ENCODE data around the gene CFAP73. TPM values are rescaled to one million over a fixed set of nuclear protein-coding genes. Genes with fewer than 3 reads are reported as not detected.
A peak's percentile ranks its signal among the peaks of the same experiment; 100 is the strongest.

Gene CFAP73
- total RNA-seq, 1 experiment from 2014 or later: not detected

DNA sequence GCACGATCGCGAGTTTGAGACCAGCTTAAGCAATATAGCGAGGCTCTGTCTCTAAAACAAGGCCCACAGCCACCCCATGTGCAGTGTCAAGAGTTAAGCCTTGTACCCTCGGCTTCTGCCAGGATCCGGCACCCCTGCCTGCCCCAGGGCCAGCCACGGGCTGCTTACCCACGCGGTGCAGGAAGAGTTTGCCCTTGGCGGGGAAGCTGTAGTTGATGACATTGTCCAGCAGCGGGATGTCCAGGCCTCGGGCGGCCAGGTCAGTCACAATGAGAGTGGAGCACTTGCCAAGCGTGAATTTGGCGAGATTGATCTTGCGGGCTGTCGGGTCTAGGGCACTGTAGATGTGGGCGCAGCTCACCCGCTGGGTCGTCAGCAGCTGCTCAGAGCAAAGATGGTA, 22.7 kb downstream of the CFAP73 start:
- in situ Hi-C loops (cut with HindIII; ENCODE audit: low pct_unique_long_range_greater_than_20kb, low sequenced_read_pairs): no loop called here
- DNase-seq (ENCODE audit: low read depth, low spot score): no peak

DNA sequence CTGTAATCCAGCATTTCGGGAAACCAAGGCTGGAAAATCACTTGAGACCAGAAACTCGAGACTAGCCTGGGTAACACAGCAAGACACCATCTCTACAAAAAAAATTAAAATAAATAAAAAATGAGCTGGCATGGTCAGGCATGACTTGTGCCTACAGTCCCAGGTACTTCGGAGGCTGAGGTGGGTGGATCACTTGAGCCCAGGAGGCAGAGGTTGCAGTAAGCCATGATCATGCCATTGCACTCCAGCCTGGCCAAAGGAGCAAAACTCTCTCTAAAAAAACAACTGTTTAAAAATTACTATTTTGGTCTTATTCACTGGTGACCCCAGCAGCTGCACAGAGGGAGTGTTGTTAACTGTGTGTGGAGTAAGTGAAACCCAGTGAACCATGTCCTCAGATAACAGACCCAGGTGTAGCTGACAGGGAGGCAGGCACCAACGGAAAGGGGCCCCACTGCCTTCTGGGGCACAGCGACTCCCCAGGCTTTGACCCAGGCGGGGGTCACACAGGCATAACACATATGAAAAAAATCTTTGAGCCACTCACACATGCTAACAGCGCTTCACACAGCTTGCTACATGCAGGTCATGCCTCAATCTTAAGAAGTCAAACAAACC, 23.7 kb downstream of the CFAP73 start:
- DNase-seq (ENCODE audit: low read depth, low spot score): no peak
- in situ Hi-C loops (cut with HindIII; ENCODE audit: low pct_unique_long_range_greater_than_20kb, low sequenced_read_pairs): no loop called here

DNA sequence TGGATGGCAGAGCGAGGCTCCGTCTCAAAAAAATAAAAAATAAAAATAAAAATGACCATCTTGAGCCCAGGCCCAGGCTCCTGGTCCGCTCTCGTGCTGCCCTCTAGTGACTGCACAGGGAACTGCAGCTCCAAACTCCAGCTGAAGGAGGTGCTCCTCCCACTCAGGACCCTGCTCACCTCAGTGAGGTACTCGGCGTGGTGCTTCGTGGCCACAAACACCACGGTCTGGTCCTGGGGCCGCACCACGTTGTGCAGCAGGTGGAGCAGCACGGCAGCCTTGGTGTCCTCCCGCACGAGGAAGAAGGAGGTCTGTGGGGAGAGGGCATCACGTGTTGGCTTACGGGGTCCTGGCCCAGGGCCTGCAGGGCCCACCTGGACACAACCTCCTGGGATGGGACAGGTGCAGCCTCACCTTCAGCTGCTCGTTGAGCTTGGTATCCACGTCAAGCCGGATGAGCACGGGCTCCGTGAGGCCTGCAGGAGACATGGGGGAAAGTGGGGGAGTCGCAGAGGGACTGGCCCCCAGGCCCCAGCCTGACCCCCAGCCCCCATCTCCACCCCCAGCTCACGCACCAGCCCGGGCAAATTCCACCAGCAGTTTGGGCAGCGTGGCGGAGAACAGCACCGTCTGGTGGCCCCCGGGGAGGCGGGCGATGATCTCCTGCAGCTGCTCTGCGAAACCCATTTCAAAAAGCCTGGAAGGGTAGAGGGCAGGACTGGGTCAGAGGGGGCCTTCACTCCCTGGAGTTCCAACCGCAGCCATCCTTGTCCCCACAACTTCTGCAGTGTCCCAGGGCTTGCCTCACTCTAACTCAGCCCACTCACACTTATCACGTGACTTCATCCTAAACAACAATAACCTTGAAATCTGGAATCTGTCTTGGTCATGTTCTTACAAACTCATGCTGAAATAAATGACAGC, 25.2 kb downstream of the CFAP73 start:
- peak; percentile 73 for DNase-seq (ENCODE audit: low read depth, low spot score)
- in situ Hi-C loops (cut with HindIII; ENCODE audit: low pct_unique_long_range_greater_than_20kb, low sequenced_read_pairs): no loop called here

DNA sequence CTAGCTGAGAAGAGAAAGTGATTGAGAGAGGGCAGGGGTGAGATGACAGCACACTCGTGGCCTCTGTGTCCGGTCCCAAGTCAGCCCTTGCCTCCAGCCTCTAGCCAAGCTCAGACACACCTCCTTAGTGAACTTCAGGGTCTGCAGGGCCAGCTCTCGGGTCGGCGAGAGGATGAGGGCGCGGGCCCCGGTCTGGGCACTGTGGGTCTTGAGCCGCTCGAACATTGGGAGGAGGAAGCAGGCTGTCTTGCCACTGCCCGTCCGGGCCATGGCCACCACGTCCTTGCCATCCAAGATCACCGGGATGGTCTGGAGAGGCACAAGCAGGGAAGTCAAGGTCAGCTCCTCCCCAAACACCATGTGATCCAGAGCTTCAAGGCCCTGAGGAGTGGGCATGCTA, 29.5 kb downstream of the CFAP73 start:
- in situ Hi-C loops (cut with HindIII; ENCODE audit: low pct_unique_long_range_greater_than_20kb, low sequenced_read_pairs): no loop called here
- DNase-seq (ENCODE audit: low read depth, low spot score): no peak

DNA sequence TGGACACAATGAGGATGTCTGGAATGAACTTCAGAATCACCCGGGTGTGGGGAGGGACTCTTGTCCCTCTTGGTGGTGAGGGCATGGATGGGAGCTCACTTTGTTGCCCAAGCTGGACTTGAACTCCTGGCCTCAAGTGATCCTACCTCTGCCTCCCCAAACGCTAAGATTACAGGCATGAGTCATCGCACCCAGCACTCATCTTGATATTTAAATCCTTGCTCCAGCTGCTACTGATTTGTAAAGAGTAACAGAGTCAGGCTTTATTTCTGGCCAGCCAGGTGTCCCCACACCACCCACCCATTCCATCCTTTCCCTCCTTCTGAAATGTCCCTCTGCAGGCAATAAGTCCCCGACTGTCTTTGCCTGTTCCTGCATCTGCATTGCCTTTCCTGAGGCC, 30.8 kb downstream of the CFAP73 start:
- no peak for DNase-seq (ENCODE audit: low read depth, low spot score)
- in situ Hi-C loops (cut with HindIII; ENCODE audit: low pct_unique_long_range_greater_than_20kb, low sequenced_read_pairs): no loop called here

DNA sequence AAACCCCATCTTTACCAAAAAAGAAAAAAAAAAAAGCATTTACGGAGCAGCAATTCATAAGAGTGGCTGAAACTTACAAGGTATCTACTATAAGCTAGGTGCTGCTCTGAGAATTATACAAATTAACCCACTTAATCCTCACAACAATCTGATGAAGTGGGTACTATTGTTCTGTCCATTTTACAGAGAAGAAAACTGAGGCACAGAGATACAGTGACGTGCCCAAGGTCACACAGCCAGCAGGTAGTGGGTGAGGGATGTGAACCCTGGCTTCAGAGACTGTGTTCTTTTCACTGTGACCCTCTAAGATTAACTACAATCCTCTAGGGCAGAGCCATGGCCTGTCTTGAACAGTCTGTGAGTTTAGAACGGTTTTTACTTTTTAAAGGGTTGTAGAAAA, 32.5 kb downstream of the CFAP73 start:
- no peak for DNase-seq (ENCODE audit: low read depth, low spot score)
- in situ Hi-C loops (cut with HindIII; ENCODE audit: low pct_unique_long_range_greater_than_20kb, low sequenced_read_pairs): no loop called here

DNA sequence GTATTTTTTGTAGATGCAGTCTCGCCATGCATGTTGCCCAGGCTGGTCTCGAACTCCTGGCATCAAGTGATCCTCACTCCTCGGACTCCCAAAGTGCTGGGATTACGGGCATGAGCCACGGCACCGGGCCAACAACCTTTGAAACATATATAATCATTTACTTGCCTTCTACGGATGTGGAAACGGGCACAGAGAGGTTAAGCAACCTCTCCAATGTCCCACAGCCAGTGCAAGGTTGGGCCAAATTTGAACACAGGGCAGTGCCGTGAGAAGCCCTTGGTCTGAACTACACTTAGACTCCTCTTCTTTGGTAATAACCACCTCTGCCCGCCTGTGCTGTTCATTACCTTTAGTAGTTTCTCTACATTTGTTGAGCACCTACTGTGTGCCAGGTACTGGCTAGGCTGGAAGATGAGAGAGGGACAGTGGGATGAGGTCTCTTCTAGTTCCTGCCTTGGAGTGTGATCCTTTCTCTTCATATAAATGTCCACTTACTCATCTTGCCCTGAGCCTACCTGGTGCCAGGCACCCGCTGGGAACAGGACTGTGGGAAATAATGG, 33.6 kb downstream of the CFAP73 start:
- in situ Hi-C loops (cut with HindIII; ENCODE audit: low pct_unique_long_range_greater_than_20kb, low sequenced_read_pairs): no loop called here

DNA sequence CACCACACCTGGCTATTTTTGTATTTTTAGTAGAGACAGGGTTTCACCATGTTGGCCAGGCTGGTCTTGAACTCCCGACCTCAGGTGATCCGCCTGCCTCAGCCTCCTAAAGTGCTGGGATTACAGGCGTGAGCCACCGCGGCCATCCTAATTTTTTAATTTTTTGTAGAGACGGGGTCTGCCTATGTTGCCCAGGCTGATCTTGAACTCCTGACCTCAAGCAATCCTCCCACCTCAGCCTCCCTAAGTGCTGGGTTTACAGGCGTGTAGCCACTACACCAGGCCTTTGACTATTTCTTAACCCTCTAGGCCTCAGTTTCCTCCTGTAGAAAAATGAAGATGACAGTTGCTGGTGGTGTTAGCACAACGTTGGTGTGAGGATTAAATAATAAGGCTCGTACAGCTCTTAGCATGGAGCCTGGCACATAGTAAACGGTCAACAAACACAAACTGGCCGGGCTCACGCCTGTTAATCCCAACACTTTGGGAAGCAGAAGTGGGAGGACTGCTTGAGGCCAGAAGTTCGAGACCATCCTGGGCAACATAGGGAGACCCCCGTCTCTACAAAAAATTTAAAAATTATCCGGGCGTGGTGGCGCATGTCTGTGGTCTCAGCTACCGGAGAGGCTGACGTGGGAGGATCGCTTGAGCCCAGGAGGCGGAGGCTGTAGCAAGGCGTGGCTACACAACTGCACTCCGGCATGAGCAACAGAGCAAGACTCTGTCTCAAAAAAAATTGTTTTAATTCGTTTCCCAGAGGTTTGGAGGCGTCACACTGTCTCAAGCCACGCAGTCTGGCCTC, 34.8 kb downstream of the CFAP73 start:
- DNase-seq (ENCODE audit: low read depth, low spot score): no peak
- in situ Hi-C loops (cut with HindIII; ENCODE audit: low pct_unique_long_range_greater_than_20kb, low sequenced_read_pairs): no loop called here

More for the DNA sequence above, 33.6 kb downstream of the CFAP73 start:
- DNase-seq (ENCODE audit: low read depth, low spot score): no peak

DNA sequence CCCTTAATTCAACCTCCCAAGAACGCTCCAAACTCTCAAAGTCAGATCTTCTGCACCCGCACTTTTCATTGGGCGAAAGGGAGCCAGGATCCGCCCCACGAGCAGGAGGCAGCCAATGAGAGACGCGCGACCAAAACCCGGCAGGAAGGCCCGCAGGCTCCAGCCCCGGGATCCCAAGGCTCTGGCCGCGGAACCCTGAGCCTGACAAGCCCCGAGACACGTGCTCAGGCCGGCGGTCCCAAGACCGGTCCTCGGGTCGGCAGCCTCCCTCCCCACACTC, 35.3 kb downstream of the CFAP73 start:
- peak; percentile 89 for DNase-seq (ENCODE audit: low read depth, low spot score)
- in situ Hi-C loops (cut with HindIII; ENCODE audit: low pct_unique_long_range_greater_than_20kb, low sequenced_read_pairs): no loop called here

DNA sequence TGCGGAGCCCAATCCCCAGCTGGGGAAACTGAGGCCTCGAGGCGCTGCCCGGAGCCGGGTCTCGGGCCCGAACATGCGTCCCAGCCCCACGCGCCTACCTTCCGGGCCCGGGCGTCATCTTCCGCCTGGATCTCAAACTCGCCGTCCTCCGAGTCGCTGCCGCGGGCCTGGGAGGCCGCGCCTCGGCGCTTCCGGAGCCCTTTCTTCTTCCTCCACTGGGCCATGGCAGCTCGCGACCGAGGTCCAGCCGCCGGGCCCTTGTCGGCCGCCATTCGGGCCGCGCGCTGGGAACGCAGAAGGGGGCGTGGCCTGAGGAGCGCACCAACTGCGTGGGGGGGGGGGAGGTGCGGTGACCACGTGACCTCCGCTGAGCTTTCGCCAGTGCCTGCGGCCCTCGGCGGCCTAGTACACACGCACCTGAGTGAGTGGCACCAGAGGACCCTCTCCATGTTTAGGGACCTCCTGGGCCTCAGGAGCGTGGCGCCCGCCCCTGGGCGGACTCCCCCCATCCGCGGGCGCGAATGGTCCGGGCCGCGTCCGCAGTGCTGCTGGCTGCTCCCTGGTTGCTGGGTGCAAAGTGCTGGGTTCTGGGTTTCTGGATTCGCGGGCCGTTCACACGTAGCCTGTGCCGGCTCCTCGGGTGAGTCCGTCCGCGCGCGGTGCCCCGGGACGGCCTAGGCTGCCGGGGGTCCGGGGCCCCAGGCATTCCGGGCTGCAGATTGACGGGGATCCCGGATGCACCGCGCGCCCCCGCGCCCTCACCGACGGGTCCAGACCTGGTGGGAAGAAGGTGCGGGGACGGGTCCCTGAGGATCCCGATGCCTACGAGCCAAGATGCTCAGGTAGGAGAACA, 35.9 kb downstream of the CFAP73 start, which contains the start of the genes DDX54 and RITA1:
Gene DDX54, minus strand, starts transcription at position 299 of the 853 bp plus-strand sequence. Its CDS starts 27 bp downstream, at position 272.
Gene RITA1, plus strand, starts transcription at position 542 of the 853 bp plus-strand sequence. CDS start 1,026 bp downstream, outside the sequence.
- DNase-seq (ENCODE audit: low read depth, low spot score): peak; percentile 62
- in situ Hi-C loops (cut with HindIII; ENCODE audit: low pct_unique_long_range_greater_than_20kb, low sequenced_read_pairs): no loop called here

DNA sequence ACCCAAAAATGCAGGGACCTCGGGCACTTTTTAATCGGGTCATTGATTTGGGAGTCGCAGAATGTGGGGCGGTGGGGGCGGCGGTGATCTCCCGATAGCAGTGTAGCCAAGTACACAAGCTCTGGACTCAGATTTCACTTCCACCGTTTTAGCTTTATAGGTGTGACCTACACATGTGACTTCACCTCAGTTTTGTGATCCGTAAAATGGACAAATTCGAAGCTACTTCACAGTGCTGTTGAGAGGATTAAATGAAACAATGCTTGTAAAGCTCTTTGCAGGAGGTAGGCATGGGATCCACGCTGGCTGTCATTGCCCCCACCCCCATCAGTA, 36.5 kb downstream of the CFAP73 start:
- in situ Hi-C loops (cut with HindIII; ENCODE audit: low pct_unique_long_range_greater_than_20kb, low sequenced_read_pairs): no loop called here

DNA sequence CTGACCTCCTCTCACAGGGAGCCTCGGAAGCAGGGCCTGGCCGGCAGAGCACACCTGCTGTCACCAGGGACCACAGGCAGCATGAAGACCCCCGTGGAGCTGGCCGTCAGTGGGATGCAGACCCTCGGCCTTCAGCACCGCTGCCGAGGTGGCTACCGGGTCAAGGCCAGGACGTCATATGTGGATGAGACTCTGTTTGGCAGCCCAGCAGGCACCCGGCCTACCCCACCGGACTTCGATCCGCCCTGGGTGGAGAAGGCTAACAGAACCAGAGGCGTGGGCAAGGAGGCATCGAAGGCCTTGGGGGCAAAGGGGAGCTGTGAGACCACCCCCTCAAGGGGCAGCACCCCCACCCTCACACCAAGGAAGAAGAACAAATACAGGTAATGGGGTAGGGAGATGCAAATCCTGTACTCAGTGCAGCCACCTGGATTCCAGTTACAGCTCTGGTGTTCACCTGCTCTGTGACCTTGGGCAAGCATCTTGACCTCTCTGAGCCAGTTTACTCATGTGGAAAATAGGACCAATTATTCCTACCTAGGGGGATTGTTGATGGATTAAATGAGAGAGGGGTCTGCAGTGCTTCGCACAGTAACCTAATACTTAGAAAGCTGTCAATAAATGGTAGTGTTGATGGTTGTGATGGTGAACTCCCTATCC, 37.3 kb downstream of the CFAP73 start:
- DNase-seq (ENCODE audit: low read depth, low spot score): no peak
- in situ Hi-C loops (cut with HindIII; ENCODE audit: low pct_unique_long_range_greater_than_20kb, low sequenced_read_pairs): no loop called here

More for the DNA sequence above, 36.5 kb downstream of the CFAP73 start:
- peak; percentile 27 for DNase-seq (ENCODE audit: low read depth, low spot score)

DNA sequence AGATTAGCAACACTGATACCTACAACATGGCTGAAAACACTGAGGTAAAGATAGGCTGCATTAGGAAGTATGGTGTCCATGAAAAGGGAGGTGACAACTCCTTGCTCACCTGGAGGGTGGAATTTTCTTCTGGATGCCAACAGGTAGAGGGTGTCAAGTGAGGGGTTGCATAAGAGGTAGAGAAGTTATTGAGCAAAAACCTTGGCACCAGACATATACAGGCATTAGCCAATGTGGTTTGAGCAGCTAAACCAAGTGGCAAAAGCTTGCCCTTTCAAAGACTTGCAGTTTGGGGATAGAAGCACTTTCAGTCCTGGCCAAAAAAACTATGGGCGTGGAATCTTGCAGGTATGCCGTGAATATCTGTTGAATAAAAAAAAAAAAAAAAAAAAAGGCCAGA, 39.8 kb downstream of the CFAP73 start:
- in situ Hi-C loops (cut with HindIII; ENCODE audit: low pct_unique_long_range_greater_than_20kb, low sequenced_read_pairs): no loop called here
- DNase-seq (ENCODE audit: low read depth, low spot score): no peak

DNA sequence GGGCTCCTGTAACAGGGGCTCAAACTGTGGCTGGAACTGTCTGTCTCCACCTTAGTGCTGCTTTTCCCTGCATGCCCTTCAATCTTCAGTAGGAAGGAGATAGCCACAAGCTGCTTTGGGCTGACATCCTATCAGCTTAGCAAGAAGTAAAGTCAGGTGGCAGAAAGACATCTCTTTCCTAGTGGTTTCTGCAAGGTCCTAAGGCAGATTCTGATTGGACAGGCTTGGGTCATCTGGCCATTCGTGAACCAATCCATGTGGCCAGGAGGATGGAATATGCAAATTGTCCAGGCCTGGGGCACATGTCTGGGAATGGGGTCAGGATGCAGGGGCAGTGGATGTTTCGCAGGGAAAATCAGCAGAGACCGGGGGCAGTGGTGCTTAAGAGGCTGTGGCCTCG, 41.2 kb downstream of the CFAP73 start:
- in situ Hi-C loops (cut with HindIII; ENCODE audit: low pct_unique_long_range_greater_than_20kb, low sequenced_read_pairs): no loop called here
- DNase-seq (ENCODE audit: low read depth, low spot score): peak; percentile 80

DNA sequence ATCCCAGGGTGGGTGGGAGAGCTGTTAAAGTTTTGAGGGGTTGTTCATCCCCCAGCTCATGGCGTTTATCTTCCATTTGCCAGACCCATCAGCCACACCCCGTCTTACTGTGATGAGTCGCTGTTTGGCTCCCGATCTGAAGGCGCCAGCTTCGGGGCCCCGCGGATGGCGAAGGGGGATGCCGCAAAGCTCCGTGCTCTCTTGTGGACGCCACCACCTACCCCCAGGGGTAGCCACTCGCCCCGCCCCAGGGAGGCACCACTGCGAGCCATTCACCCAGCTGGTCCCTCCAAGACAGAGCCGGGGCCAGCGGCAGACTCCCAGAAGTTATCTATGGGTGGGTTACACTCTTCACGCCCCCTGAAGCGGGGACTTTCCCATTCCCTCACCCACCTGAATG, 41.7 kb downstream of the CFAP73 start:
- in situ Hi-C loops (cut with HindIII; ENCODE audit: low pct_unique_long_range_greater_than_20kb, low sequenced_read_pairs): no loop called here
- no peak for DNase-seq (ENCODE audit: low read depth, low spot score)

DNA sequence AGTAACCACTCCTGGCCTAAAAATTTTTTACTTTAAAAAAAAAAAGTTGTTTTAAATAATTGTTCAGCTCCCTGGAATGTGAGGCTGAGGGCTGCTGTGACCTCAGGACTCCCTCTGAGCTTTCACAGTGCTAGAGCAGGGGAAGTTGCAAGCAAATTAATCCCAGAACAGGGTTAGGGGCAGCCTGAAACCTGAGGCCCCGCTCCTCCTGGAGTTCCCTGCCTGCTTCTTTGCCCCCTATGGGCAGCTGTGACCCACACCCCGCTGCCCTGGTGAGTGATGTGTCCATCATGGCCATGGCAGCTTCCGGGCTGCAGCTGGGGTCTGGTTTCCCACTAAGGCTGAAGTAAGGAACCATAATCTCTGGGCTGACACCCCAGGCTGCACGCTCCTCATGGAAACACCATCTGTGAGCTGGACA, 45.5 kb downstream of the CFAP73 start:
- DNase-seq (ENCODE audit: low read depth, low spot score): no peak
- in situ Hi-C loops (cut with HindIII; ENCODE audit: low pct_unique_long_range_greater_than_20kb, low sequenced_read_pairs): no loop called here

DNA sequence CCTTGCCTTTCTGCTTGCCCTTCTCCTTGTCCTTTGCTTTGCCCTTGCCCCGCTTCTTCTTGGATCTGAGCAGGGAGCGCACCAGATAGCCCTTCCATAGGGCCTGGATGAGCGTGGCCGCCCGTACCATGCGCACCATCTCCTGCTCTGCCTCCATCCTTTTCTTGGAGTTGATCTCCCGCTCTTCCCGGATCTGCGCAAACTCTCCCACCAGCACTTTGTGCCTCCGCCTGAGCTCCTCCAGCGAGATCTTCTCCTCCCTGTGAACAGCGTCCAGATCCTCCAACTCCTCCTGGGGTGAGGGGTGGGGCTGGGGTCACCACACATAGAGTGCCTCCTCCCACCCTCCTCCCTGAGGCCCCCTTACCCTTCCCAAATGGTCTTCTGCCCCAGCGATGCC, 46.1 kb downstream of the CFAP73 start:
- in situ Hi-C loops (cut with HindIII; ENCODE audit: low pct_unique_long_range_greater_than_20kb, low sequenced_read_pairs): no loop called here
- no peak for DNase-seq (ENCODE audit: low read depth, low spot score)
